Activated T-cell treated with anti-CD3 and anti-CD28 coated beads, Interleukin-2, amount 50 U/mL, for 72 hours (primary cell): ENCODE measurements around the gene BNIP1. TPM values are rescaled to one million over a fixed set of nuclear protein-coding genes. Genes with fewer than 3 reads are reported as not detected.
A peak's percentile ranks its signal among the peaks of the same experiment; 100 is the strongest.
"Not testable (repeated sequence)": the region's sequence is repeated elsewhere in the genome, so short reads cannot be mapped to it uniquely, and the experiment has no call there.

Experiments
- ATAC-seq, 2 donors: fragments of 150-1000 bp; cut with Tn5 transposase; replicated peaks in 1 of 2; 2 replicates each; pipeline ENCODE4 v1.10.0; 2021; ENCODE audit warnings: moderate library complexity in 2 of 2, mild to moderate bottlenecking in 1 of 2
- DNase-seq, 2 donors: peaks; one replicate each; pipeline ENCODE4 v3.0.0; 2021 to 2022; ENCODE audit warnings: mixed read lengths in 1 of 2
- H3K27ac Mint-ChIP-seq: one replicate; pipeline ENCODE4 v1.8.0; 2022; ENCODE audit warnings: mild to moderate bottlenecking, moderate library complexity, mixed read lengths
- H3K27me3 Mint-ChIP-seq: one replicate; pipeline ENCODE4 v1.8.0; 2022; ENCODE audit warnings: low read depth, mixed read lengths
- H3K36me3 Mint-ChIP-seq, 2 donors: one replicate each; pipeline ENCODE4 v1.8.0; 2022; ENCODE audit warnings: mixed read lengths in 2 of 2, mild to moderate bottlenecking in 1 of 2; ENCODE audit not compliant: insufficient read depth in 2 of 2
- H3K4me1 Mint-ChIP-seq: one replicate; pipeline ENCODE4 v1.8.0; 2022; ENCODE audit warnings: low read depth, mixed read lengths
- H3K4me3 Mint-ChIP-seq, 2 donors: one replicate each; pipeline ENCODE4 v1.8.0; 2022; ENCODE audit warnings: mild to moderate bottlenecking in 2 of 2, mixed read lengths in 2 of 2, moderate library complexity in 2 of 2
- H3K9me3 Mint-ChIP-seq, 2 donors: one replicate each; pipeline ENCODE4 v1.8.0; 2022; ENCODE audit warnings: mixed read lengths in 2 of 2
- total RNA-seq, 2 donors: library from RNA; stranded (reverse); gene quantifications; one replicate each; pipeline ENCODE4 v1.2.3, GENCODE V29; 2022

The BNIP1 gene
- total RNA-seq, 2 donors from 2014 or later = 23.2 to 25.6 TPM

DNA sequence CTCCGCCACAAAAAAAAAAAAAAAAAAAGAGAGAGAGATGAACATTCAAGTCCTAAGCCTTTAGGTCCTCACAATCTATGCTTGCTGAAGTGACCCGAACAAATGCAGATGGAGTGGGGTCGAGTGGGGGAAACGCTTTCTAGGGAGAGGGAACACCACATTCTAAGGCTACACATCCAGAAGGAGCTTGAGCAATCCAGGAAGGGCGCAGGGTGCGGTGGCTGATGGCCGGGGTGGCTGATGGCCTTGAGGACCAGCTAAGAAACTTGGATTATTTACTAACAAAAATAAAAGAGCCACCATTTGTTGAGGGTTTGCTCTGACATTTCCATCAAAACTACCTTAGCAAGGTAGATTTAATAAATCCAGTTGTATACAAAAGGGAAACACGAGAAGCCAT, 764 bp upstream of the BNIP1 start:
- peaks cover 2% of the 10 kb centered on the region in 2 donors for H3K36me3 Mint-ChIP-seq
- ATAC-seq = no peak
- no peak overlapping the region for H3K4me3 Mint-ChIP-seq
- H3K27me3 Mint-ChIP-seq = no peaks in the 10 kb centered on the region
- no peaks in the 10 kb centered on the region for H3K9me3 Mint-ChIP-seq
- H3K4me1 Mint-ChIP-seq = peaks cover 15% of the 10 kb centered on the region
- DNase-seq = no peak
- peak overlapping the region; percentile 45 for H3K27ac Mint-ChIP-seq

DNA sequence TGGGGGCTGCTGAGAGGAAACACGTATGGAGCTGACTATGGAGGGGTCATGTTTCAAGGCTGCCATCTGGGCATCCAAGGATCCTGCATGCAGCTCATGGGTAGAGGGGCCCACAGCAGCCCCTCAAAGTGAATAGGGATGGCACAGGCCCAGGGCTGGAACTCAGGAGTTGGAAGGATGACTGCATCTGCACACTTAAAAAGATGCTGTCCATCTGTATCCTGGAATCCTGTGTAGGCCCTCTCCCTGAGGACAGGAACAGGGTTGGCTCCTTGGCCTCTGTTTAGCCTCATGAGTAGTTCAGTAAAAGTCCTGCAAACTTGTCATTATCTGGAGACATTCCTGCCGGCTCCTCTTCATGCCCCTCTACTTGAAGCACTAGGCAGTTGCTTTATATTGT, 4.0 kb downstream of the BNIP1 start:
- Mint-ChIP-seq H3K4me3 (no peak overlapping the region), H3K27me3 (no peaks in the 10 kb centered on the region), H3K4me1 (peaks cover 15% of the 10 kb centered on the region), H3K36me3 (peaks cover 8 to 20% of the 10 kb centered on the region in 2 donors), H3K9me3 (no peaks in the 10 kb centered on the region), H3K27ac (no peak overlapping the region)
- no peak for ATAC-seq
- DNase-seq = no peak

DNA sequence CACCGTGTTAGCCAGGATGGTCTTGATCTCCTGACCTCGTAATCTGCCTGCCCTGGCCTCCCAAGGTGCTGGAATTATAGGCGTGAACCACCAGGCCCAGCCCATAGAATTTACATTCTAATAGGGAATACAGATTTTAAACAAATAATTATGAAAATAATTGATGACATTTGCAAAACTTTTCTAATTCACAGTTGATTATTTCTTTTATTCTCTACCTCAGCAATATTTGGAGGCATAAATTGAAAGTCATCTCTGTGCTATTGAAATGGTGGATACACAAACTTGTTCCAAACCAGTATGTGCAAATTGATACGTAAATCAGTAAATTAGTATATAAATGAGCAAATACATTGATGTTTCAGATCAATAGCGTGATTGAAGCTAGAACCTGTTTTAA, 8.2 kb downstream of the BNIP1 start:
- H3K4me3 Mint-ChIP-seq = no peak overlapping the region
- H3K27ac Mint-ChIP-seq = no peak overlapping the region
- ATAC-seq (no peak), DNase-seq (no peak)
- H3K27me3 Mint-ChIP-seq = no peaks in the 10 kb centered on the region
- no peaks in the 10 kb centered on the region for H3K4me1 Mint-ChIP-seq
- H3K36me3 Mint-ChIP-seq = peaks cover 8 to 22% of the 10 kb centered on the region in 2 donors
- H3K9me3 Mint-ChIP-seq = no peaks in the 10 kb centered on the region

DNA sequence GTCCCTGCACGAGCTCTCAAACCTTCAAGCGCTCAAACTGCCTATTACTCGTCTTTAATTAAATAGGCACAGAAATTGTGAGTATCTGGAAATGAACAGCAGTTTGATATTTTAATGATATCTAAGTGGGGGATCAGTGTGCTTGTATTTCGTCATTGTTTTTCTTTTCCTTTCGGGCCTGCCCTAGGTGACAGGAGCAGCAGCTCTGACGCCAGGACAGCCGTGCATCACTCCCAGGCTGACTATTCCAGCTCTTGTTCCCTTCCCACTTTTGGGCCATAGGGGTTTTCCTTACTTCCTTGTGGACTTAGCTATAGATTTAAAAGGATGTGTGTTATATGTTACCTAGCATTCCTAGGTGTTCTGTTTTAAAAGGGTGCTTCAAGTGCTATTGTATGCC, 9.5 kb downstream of the BNIP1 start:
- no peaks in the 10 kb centered on the region for H3K27me3 Mint-ChIP-seq
- DNase-seq (no peak), ATAC-seq (no peak)
- H3K4me1 Mint-ChIP-seq = no peaks in the 10 kb centered on the region
- no peaks in the 10 kb centered on the region for H3K9me3 Mint-ChIP-seq
- H3K27ac Mint-ChIP-seq = no peak overlapping the region
- peaks cover 4 to 20% of the 10 kb centered on the region in 2 donors for H3K36me3 Mint-ChIP-seq
- H3K4me3 Mint-ChIP-seq = no peak overlapping the region

DNA sequence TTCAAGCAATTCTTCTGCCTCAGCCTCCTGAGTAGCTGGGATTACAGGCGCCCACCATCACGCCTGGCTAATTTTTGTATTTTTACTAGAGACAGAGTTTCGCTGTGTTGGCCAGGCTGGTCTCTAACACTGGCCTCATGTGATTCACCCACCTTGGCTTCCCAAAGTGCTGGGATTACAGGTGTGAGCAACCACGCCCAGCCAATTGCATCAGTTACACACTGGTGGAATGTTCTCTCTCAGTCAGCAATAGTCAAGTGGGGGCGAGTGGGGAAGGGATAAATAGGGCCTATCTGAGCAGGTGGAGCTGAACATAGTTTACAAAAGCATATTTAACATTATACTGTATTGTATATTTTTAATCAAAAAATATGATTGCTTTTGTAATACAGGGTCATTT, 10.3 kb downstream of the BNIP1 start:
- DNase-seq, H3K27ac Mint-ChIP-seq, H3K27me3 Mint-ChIP-seq, ATAC-seq, H3K4me3 Mint-ChIP-seq, H3K9me3 Mint-ChIP-seq, H3K4me1 Mint-ChIP-seq: not testable (repeated sequence)
- H3K36me3 Mint-ChIP-seq = peaks cover 0 to 16% of the 10 kb centered on the region in 2 donors

DNA sequence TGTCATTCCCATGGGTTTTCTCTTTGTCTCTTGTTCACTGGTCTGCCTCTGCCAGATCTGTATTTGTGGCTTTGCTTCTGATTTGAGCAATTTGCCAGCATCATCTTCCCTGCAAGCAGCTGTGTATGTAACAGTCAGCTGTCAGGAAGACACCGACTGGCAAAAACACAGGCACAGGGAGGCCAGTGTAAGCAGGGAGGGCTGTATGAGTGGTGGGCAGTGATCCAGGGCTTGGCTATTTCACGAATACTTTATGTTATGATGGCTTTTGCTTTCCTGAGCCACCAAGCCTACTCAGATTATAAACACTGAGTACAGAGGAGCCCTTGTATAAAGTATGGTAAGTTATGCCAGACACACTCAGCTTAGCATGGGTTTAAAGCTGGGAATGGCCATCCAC, 11.6 kb downstream of the BNIP1 start:
- H3K4me1 Mint-ChIP-seq = no peaks in the 10 kb centered on the region
- H3K9me3 Mint-ChIP-seq = no peaks in the 10 kb centered on the region
- no peak overlapping the region for H3K27ac Mint-ChIP-seq
- DNase-seq (no peak), ATAC-seq (no peak)
- no peaks in the 10 kb centered on the region for H3K27me3 Mint-ChIP-seq
- no peak overlapping the region for H3K4me3 Mint-ChIP-seq
- peaks cover 0 to 11% of the 10 kb centered on the region in 2 donors for H3K36me3 Mint-ChIP-seq

DNA sequence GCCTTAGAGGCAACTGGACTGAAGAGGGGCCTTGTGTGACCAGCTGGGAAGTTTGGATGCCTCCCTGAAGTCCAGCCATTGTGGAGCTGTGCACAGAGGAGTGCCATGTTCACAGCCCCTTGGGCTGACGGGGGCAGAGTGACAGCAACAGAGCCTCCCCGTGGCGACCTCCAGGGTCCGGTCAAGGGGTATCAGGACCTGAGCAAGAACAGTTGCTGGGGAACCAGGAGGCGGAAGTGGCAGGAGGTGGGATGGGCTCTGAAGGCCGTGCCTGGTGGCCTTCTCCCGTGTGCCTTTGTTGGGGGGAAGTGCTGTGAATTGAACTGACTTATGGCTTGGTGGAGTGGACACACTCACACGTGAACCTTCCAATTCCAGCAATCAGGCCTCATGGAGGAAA, 14.0 kb downstream of the BNIP1 start:
- Mint-ChIP-seq H3K9me3 (no peaks in the 10 kb centered on the region), H3K36me3 (peaks cover 1 to 10% of the 10 kb centered on the region in 2 donors), H3K27me3 (no peaks in the 10 kb centered on the region), H3K4me1 (no peaks in the 10 kb centered on the region), H3K4me3 (no peak overlapping the region), H3K27ac (no peak overlapping the region)
- DNase-seq (no peak), ATAC-seq (no peak)

DNA sequence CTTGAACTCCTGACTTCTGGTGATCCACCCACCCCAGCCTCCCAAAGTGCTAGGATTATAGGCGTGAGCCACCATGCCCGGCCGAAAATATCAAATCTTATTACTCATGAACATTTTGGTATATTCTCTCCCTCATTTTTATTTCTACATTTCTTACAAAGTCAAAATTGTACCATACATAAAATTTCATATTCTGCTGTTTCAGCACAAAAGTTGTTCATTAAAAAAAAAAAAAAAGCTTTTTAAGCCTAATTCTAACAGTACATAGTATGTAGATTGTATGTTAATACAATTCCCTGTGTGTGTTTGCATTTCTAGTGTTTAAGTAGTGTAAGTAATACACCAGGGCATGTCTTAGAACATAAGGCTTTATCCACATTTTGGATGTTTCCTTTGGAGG, 14.9 kb downstream of the BNIP1 start:
- ATAC-seq (no peak), DNase-seq (no peak)
- H3K9me3 Mint-ChIP-seq = no peaks in the 10 kb centered on the region
- peaks cover 1 to 8% of the 10 kb centered on the region in 2 donors for H3K36me3 Mint-ChIP-seq
- no peak overlapping the region for H3K27ac Mint-ChIP-seq
- no peaks in the 10 kb centered on the region for H3K27me3 Mint-ChIP-seq
- H3K4me1 Mint-ChIP-seq = no peaks in the 10 kb centered on the region
- no peak overlapping the region for H3K4me3 Mint-ChIP-seq

DNA sequence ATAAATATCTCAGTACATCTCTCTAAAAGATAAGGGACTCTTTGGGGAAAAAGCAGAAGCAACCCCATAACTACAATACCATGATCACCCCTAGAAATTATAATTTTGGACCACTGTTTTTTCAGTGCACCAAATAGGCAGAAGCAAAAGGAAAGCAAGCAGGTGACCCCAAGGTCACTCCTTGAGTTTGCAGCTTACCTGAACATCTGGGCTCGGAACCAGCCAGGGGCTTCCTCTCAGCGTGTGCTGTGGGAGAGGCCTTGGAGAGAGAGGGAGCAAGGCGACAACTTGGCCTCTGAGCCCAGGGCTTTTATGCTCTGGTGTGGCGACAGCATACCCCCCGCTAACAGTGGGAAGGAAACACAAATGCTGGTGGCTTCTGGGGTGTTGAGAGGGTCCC, 16.8 kb downstream of the BNIP1 start:
- ATAC-seq = no peak
- peaks cover 3 to 6% of the 10 kb centered on the region in 2 donors for H3K36me3 Mint-ChIP-seq
- no peak overlapping the region for H3K4me3 Mint-ChIP-seq
- H3K9me3 Mint-ChIP-seq = no peaks in the 10 kb centered on the region
- DNase-seq = no peak
- no peak overlapping the region for H3K27ac Mint-ChIP-seq
- no peaks in the 10 kb centered on the region for H3K27me3 Mint-ChIP-seq
- no peaks in the 10 kb centered on the region for H3K4me1 Mint-ChIP-seq

DNA sequence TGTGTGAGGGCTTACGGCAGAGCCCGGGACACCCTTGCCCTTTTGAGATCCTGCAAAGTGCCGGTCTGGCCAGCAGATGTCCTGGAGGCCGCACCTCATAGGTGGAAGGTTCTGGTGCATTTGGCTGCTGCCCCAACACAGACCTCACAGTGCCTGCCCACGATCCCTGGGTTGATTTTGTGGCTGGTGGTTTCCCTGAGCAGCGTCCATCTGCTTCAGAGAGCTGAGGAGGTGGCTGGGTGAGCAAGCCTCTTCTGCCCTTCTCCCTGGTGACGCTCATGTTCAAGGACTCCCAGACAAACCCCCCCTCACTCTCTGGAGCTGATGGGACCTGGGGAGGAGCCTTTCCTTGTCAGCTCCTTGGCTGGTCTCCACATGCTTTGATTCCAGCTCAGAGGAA, 18.9 kb downstream of the BNIP1 start:
- peaks cover 3 to 6% of the 10 kb centered on the region in 2 donors for H3K36me3 Mint-ChIP-seq
- no peaks in the 10 kb centered on the region for H3K4me1 Mint-ChIP-seq
- H3K27me3 Mint-ChIP-seq = no peaks in the 10 kb centered on the region
- no peak overlapping the region for H3K27ac Mint-ChIP-seq
- no peaks in the 10 kb centered on the region for H3K9me3 Mint-ChIP-seq
- no peak overlapping the region for H3K4me3 Mint-ChIP-seq
- ATAC-seq (no peak), DNase-seq (no peak)

DNA sequence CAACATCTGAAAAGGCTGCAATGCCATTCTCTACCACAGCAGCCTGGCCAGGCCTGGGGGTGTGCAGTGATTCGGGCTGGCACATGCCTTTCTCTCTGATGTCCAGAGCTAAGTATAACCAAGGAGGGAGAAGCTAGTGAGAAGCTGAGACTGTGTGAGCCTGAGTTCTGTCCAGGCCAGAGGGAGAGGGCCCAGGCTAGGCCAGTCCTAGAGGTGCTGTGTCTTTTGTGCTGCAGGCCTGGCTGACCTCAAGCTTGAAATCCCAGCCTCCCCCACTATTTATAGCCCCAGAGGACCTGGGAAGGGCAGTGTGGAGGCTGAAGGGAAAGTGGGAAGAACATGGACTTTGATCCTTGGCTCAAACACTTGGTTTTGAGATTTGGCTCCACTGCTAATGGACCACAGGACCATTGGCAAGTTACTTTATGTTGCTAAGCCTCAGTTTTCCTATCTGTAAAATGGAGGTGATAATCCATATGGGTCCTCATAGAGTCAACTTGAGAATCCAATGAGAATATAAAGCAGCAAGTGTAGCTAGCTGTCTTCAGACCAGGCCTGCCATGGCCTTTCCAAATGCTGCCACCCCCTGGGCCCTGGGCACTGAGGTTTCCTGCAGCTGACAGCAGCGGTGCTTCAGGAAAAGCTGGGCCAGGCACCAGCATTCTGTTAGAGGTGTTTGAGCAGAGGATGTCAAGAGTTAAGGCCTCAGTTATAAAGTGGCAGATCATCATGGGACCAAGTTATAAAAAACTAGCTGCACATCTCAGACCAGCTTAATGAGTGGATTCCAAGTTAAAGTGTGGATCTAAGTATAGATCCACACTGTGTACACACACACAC, 21.1 kb downstream of the BNIP1 start:
- no peak overlapping the region for H3K27ac Mint-ChIP-seq
- H3K36me3 Mint-ChIP-seq = peaks cover 3 to 4% of the 10 kb centered on the region in 2 donors
- ATAC-seq = no peak
- H3K4me3 Mint-ChIP-seq = no peak overlapping the region
- H3K4me1 Mint-ChIP-seq = no peaks in the 10 kb centered on the region
- DNase-seq = no peak
- no peaks in the 10 kb centered on the region for H3K27me3 Mint-ChIP-seq
- no peaks in the 10 kb centered on the region for H3K9me3 Mint-ChIP-seq

DNA sequence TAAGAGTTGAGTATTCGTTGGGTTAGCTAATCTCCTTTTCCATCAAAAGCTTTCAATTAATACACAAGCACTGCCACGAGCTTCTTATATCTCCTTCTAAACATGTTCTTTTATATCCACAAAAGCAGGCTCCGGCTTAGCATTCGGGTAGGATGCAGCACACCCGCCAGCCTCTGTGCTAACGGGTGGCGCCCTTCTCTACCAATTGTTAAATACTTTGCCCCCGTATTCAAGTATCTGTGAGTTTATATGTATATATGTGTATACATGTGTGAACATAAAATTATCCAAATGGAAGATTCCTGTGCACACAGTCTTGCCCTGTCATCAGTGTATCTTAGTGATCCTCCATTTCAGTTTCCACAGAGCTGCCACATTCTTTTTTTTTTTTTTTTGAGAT, 27.8 kb downstream of the BNIP1 start:
- Mint-ChIP-seq H3K27ac (no peak overlapping the region), H3K27me3 (no peaks in the 10 kb centered on the region), H3K9me3 (no peaks in the 10 kb centered on the region), H3K4me1 (no peaks in the 10 kb centered on the region), H3K36me3 (no peaks in the 10 kb centered on the region), H3K4me3 (no peak overlapping the region)
- ATAC-seq (no peak), DNase-seq (no peak)

DNA sequence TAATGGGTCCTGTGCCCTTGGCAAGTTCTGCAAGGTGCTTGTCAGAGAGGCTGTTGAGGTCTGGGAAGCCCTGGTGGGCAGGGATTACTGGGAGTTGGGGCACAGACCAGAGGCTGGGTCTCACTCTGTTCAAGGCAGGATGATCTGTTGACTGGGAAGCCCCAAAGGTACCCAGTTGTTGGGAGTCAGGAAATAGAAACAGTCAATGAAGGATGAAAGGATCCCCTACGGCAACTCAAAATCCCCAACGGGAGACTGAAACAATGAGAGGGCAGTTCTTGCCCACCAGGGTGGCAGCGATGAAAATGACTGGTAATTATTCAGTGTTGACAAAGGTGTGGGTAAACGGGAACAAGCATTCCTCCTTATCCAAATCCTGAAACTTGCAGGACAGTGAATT, 31.2 kb downstream of the BNIP1 start:
- peaks cover 0 to 4% of the 10 kb centered on the region in 2 donors for H3K36me3 Mint-ChIP-seq
- H3K9me3 Mint-ChIP-seq = peaks cover 1 to 3% of the 10 kb centered on the region in 2 donors
- H3K4me3 Mint-ChIP-seq = no peak overlapping the region
- H3K27ac Mint-ChIP-seq = no peak overlapping the region
- ATAC-seq = no peak
- H3K27me3 Mint-ChIP-seq = no peaks in the 10 kb centered on the region
- no peaks in the 10 kb centered on the region for H3K4me1 Mint-ChIP-seq
- no peak for DNase-seq

DNA sequence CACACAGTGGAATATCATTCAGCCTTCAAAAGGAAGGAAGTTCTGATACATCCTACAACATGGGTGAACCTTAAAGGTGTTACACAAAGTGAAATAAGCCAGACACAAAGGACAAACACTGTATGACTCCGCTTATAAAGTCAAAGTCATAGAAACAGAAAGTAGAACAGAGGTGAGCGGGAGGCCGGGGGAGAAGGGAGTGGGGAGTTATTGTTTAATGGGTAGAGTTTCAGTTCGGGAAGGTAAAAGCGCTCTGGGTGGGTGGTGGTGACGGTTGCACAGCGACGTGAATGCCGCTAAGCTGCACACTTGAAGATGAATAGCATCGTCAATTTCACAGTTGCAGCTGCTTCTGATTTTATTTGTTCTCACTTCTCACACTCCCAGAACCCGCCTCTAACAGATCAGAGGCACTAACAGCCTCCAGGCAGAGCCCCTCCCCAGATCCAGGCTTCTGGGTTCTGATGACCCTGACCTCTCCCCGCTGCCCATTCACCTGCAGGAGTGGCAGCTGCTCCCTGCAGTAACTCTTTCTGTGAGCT, 34.1 kb downstream of the BNIP1 start:
- Mint-ChIP-seq H3K27ac (no peak overlapping the region), H3K36me3 (peaks cover 2 to 4% of the 10 kb centered on the region in 2 donors), H3K4me1 (no peaks in the 10 kb centered on the region), H3K4me3 (peak overlapping the region in 1 of 2 donors; percentile 27), H3K27me3 (no peaks in the 10 kb centered on the region), H3K9me3 (peaks cover 3 to 4% of the 10 kb centered on the region in 2 donors)
- DNase-seq (no peak), ATAC-seq (peak in 1 of 2 donors; percentile 82)
